Gastroesophageal sphincter (tissue), 4 donors: ENCODE measurements around the gene GRAMD4. TPM values are rescaled to one million over a fixed set of nuclear protein-coding genes. Genes with fewer than 3 reads are reported as not detected.

Source experiments
- ATAC-seq: fragments of 150-250 bp; one replicate; pipeline ENCODE4 v1.9.1; 2016; ENCODE audit warnings: mild to moderate bottlenecking, moderate library complexity
- H3K27ac ChIP-seq, 4 donors: fragments of 200-600 bp; sonication (generic) in 3 of 4; 1 replicate in 3 of 4; 2 replicates in 1 of 4; pipeline ENCODE4 v1.5.1; 2016 to 2019
- H3K27me3 ChIP-seq: fragments of 200-600 bp; sonication (generic); one replicate; pipeline ENCODE4 v1.5.1; 2019
- H3K36me3 ChIP-seq, 2 donors: fragments of 200-600 bp; sonication (generic); one replicate each; pipeline ENCODE4 v1.5.1; 2019; ENCODE audit warnings: control low read depth in 1 of 2
- H3K4me1 ChIP-seq, 3 donors: fragments of 200-600 bp; sonication (generic); 1 replicate in 2 of 3; 2 replicates in 1 of 3; pipeline ENCODE4 v1.5.1; 2016 to 2019; ENCODE audit warnings: control low read depth in 2 of 3
- H3K4me3 ChIP-seq, 2 donors: fragments of 200-600 bp; sonication (generic); one replicate each; pipeline ENCODE4 v1.5.1; 2019; ENCODE audit warnings: mild to moderate bottlenecking in 1 of 2, moderate library complexity in 1 of 2
- H3K9me3 ChIP-seq, 3 donors: fragments of 200-600 bp; sonication (generic); one replicate each; pipeline ENCODE4 v1.5.1; 2017 to 2019; ENCODE audit warnings: control low read depth in 2 of 3
- EP300 ChIP-seq: sonication (generic); formaldehyde crosslinking; IDR thresholded peaks from one replicate; pipeline ENCODE4 v1.6.1; 2017; ENCODE audit warnings: antibody characterized with exemption, mild to moderate bottlenecking
- POLR2A ChIP-seq, 2 donors: fragments of 450-650 bp; IDR thresholded peaks; one replicate each; pipeline ENCODE4 v1.6.1; 2017; ENCODE audit warnings: antibody characterized with exemption in 2 of 2, mild to moderate bottlenecking in 2 of 2, moderate library complexity in 1 of 2
- POLR2AphosphoS5 ChIP-seq: sonication (generic); formaldehyde crosslinking; IDR thresholded peaks from one replicate; pipeline ENCODE4 v1.6.1; 2017; ENCODE audit warnings: antibody characterized with exemption
- WGBS, 2 donors: methylation state at CpG; one replicate each; pipeline ENCODE4 v1.1.5; 2018; ENCODE audit warnings: low coverage in 1 of 2; 5-methylcytosine and 5-hydroxymethylcytosine counted together
- total RNA-seq, 4 donors: library from RNA; depleted of rRNA; stranded (reverse); fragments of >200 nt; gene quantifications; one replicate each; pipeline ENCODE4 v1.1.0, GENCODE V29; 2016
- TF ChIP-seq, protein P1 (sequence below), 4 experiments: fragments of 200-600 bp in 2 of 4; fragments of 450-650 bp in 2 of 4; sonication (generic) in 1 of 4; IDR thresholded peaks; one replicate each; pipeline ENCODE4 v1.5.1; 2017 to 2019; ENCODE audit warnings: antibody characterized with exemption in 4 of 4, mild to moderate bottlenecking in 2 of 4, moderate library complexity in 2 of 4

Gene GRAMD4
- total RNA-seq, 4 donors from 2014 or later: 10.8 to 53.3 (median 33.2) TPM

DNA sequence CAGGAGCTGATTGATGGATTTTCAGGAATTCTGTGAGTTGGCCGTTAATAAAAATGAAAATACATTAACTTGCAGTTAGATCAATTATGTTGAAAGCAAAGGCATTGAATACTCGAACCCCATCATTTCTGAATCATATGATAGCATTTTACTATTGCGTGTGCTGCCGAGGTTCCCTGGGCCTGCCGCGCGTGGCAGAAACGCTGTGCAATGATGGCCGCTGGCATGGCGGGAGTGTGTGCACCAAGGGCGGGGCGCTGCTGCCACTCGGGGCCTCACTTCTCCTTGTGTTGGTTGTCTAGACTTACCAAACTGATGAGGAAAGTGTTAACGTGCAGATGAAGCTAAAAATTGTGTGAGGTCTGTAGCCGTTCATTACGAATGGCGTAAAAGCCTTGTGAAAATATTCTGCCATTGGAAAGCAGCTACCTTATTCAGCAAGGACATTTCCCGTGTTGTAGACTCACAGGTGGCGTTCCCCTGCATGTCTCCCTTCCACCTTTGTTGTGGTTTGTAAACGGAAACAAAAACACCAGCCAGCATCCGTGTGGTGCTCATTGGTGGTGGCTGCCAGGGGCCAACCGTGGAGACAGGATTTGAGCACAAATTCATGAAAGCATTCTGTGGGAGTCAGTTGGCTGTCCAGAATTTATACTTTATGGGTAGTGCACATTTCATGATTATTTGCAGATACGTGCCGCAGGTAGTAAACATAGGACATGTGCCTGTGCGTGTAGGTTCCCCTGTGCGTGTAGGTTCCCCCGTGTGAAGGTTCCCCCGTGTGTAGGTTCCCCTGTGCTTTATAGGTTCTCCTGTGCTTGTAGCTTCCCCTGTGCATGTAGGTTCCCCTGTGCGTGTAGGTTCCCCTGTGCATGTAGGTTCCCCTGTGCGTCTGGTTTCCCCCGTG, 5.9 kb upstream of the GRAMD4 start:
- TF ChIP-seq EP300 (no peak), POLR2A (IDR thresholded peaks at IDR 0.05) (no peak), POLR2AphosphoS5 (no peak)
- TF ChIP-seq, protein P1, sequence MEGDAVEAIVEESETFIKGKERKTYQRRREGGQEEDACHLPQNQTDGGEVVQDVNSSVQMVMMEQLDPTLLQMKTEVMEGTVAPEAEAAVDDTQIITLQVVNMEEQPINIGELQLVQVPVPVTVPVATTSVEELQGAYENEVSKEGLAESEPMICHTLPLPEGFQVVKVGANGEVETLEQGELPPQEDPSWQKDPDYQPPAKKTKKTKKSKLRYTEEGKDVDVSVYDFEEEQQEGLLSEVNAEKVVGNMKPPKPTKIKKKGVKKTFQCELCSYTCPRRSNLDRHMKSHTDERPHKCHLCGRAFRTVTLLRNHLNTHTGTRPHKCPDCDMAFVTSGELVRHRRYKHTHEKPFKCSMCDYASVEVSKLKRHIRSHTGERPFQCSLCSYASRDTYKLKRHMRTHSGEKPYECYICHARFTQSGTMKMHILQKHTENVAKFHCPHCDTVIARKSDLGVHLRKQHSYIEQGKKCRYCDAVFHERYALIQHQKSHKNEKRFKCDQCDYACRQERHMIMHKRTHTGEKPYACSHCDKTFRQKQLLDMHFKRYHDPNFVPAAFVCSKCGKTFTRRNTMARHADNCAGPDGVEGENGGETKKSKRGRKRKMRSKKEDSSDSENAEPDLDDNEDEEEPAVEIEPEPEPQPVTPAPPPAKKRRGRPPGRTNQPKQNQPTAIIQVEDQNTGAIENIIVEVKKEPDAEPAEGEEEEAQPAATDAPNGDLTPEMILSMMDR (IDR thresholded peaks at IDR 0.05): no peak
- Histone ChIP-seq H3K9me3 (no peaks in the 10 kb centered on the region), H3K27me3 (no peaks in the 10 kb centered on the region), H3K27ac (no peak overlapping the region), H3K4me3 (no peak overlapping the region), H3K36me3 (no peaks in the 10 kb centered on the region), H3K4me1 (peaks cover 0 to 50% (median 15%) of the 10 kb centered on the region in 3 donors)
- WGBS, 2 donors: 84 to 88% methylated on average over 18 to 28 of the region's 31 CpGs
- no peak for ATAC-seq

DNA sequence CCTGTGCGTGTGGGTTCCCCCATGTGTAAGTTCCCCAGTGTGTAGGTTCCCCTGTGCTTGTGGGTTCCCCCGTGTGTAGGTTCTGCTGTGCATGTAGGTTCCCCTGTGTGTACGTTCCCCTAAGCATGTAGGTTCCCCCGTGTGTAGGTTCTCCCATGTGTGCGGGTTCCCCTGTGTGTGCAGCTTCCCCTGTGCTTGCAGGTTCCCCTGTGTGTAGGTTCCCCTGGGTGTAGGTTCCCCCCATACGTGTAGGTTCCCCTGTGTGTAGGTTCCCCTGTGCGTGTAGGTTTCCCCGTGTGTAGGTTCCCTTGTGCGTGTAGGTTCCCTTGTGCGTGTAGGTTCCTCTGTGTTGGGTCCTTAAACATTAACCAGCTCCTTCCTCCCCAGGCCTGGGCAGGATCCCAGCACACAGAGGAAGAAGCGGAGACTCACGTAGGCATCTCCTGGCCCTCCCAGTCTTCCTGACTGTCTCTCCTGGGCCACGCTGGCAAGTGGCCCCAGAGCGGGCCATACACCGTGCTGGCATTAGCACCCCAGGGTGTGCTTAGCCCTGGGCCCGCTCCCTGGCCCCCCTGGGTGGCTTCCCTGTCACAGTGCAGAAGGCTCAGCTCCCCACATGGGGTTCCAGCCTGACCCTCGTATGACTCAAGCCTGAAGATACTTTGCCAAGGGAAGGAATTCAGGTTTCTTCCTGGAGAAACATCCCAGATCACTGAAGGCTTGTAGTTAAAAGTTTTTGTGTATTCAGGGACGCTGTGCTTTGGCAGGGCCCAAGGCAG, 2.8 kb upstream of the GRAMD4 start:
- H3K27ac ChIP-seq: peak overlapping the region in 1 of 4 donors; percentile 9
- no peak for ATAC-seq
- TF ChIP-seq POLR2AphosphoS5 (no peak), POLR2A (IDR thresholded peaks at IDR 0.05) (no peak), EP300 (no peak)
- TF ChIP-seq, protein P1 (IDR thresholded peaks at IDR 0.05): no peak
- H3K27me3 ChIP-seq: no peaks in the 10 kb centered on the region
- H3K36me3 ChIP-seq: no peaks in the 10 kb centered on the region
- H3K4me3 ChIP-seq: no peak overlapping the region
- no peaks in the 10 kb centered on the region for H3K9me3 ChIP-seq
- WGBS, 2 donors: 81 to 93% methylated on average over 5 to 6 of the region's 18 CpGs
- H3K4me1 ChIP-seq: peaks cover 0 to 75% (median 31%) of the 10 kb centered on the region in 3 donors

DNA sequence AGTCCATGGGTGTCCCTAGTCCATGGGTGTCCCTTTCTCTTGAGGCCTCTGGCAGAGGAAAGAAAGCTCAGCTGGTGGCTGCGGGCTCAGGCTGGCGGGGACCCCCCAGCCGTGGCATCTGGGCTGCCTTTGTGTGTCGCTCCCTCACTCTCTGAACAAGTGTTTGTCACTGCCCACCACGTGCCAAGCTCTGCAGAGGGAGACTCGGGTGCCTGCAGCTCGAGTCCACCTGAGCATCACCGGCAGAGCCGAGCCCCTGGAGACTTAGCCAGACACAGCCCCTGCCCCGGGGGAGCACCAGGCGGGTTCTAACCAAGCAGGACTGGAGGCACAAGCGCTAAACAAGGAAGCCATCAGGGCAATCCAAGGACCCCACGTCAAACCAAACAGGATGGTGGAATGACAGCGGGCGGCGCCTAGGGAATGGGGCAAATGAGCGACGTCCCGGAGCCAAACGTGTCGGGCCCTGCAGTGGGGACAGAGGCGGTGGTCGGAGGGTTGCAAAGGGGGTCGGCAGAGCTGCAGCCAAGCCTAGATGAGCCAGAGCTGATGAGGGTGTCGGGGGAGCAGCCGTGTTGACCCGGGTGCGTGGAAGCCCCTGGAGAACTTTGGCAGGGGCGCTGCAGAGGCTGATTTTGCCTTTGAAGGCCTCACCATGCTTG, 2.1 kb upstream of the GRAMD4 start:
- H3K4me1 ChIP-seq: peaks cover 0 to 69% (median 29%) of the 10 kb centered on the region in 3 donors
- peak overlapping the region in 1 of 4 donors; percentile 62 for H3K27ac ChIP-seq
- TF ChIP-seq POLR2A (IDR thresholded peaks at IDR 0.05) (no peak), EP300 (no peak), POLR2AphosphoS5 (no peak)
- TF ChIP-seq, protein P1 (IDR thresholded peaks at IDR 0.05): no peak
- no peak overlapping the region for H3K4me3 ChIP-seq
- no peaks in the 10 kb centered on the region for H3K36me3 ChIP-seq
- H3K27me3 ChIP-seq: no peaks in the 10 kb centered on the region
- H3K9me3 ChIP-seq: no peaks in the 10 kb centered on the region
- ATAC-seq: no peak
- no CpG with 5 or more reads among the region's 29 CpGs for WGBS, 2 donors

DNA sequence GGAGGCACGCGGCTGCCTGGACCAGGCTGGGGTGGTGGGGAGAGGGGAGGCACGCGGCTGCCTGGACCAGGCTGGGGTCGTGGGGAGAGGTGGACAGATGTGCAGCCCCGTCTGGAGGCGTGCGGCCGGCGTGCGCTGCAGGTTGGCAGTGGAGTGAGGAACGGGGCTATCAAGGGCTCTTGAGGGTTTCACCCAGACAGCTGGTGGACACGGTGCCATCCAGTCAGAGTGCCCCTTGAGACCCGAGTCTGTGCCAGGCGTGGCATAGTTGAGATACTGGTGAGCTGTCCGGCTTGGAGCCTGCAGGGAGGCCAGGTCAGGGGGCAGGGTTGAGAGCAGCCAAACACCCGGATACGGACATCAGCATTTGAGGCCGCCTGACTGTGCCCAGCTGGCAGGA, 1.5 kb upstream of the GRAMD4 start:
- no peaks in the 10 kb centered on the region for H3K9me3 ChIP-seq
- H3K27ac ChIP-seq: peak overlapping the region in 3 of 4 donors; percentile 31 to 62 (median 55)
- H3K4me3 ChIP-seq: no peak overlapping the region
- no peaks in the 10 kb centered on the region for H3K36me3 ChIP-seq
- H3K27me3 ChIP-seq: no peaks in the 10 kb centered on the region
- ATAC-seq: no peak
- 81 to 96% methylated on average over 4 to 5 of the region's 19 CpGs for WGBS, 2 donors
- TF ChIP-seq, protein P1 (IDR thresholded peaks at IDR 0.05): no peak
- no peak for TF ChIP-seq EP300
- no peak for TF ChIP-seq POLR2AphosphoS5
- no peak for TF ChIP-seq POLR2A (IDR thresholded peaks at IDR 0.05)
- peaks cover 0 to 63% (median 25%) of the 10 kb centered on the region in 3 donors for H3K4me1 ChIP-seq
